Activated CD4-positive, CD25-positive, alpha-beta regulatory T cell (primary cell): Measurements from ENCODE around the gene C2CD2.

Experiments
- DNase-seq, 4 experiments: peaks; one replicate each; lab custom pipeline; 2025; lab: John Stamatoyannopoulos, UW

Gene C2CD2

DNA sequence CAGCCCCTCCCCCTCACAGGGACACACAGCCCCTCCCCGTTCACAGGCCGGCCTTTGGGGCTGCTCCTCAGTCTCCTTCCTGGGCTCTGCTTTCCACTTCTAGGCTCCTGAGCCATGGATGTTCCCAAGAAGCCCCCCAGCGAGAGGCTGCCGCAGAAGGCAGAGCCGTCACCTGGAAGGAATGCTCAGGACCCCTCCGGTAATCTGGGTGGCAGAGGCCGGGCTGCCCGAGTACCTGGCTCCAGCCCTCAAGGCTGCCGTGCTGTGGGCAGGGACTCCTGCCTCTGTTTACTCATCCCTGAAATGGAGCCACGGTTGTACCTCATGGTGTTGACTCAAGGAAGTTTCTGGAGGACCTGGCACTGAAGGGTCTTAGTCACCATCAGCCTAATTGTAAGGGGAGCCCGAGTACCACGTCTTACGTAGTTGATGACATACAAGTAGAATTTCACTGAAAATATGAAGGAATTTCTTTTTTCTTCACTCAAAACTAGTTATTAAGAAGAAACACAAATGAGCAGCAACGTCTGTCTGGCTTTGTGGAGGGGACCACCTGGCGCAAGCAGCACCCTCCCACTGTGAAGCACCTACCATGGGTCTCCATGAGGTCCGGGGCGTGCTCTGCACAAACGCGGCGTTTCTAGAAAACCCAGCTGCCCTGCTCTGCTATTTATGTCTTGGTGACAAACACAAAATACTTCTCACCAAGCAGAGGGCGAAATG lies 108.3 kb downstream of the C2CD2 start:
- DNase-seq: no peak

GRCh38 chr21:41843584-41843983 lies 110.2 kb downstream of the C2CD2 start:
- DNase-seq: no peak

GRCh38 chr21:41840880-41841279 lies 112.9 kb downstream of the C2CD2 start:
- DNase-seq: no peak

DNA sequence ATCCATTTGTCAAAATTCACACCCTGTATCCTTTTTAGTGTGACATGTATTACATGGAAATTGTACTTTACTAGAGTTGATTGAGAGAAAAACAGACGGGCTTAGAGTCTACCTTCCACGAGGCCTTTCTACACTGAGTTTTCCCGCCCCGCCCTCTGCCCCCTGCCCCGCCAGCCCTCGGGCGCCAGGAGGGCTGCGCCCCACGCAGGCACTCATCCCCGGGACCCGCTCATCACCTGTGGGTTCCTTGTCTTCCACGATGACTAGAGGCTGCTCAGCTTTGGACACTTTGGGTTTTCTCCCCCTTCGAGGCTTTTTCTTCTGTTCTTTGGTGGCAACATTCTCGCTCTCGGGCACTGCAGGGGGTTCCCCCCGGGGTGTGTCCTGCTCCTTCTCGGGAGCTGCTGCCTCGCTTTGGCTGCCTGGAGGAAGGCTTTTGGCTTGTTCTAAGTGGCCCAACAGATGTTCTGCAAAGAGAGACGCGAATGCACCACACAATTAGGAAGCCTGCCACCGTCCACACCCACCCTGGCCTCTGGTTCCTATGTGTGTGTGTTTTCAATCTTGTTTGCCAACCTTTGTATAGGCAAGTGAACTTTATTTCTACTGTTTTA lies 114.3 kb downstream of the C2CD2 start:
- DNase-seq: no peak

GRCh38 chr21:41837756-41838297 lies 116.0 kb downstream of the C2CD2 start:
- DNase-seq: no peak

GRCh38 chr21:41836166-41837015 lies 117.4 kb downstream of the C2CD2 start:
- DNase-seq: no peak

DNA sequence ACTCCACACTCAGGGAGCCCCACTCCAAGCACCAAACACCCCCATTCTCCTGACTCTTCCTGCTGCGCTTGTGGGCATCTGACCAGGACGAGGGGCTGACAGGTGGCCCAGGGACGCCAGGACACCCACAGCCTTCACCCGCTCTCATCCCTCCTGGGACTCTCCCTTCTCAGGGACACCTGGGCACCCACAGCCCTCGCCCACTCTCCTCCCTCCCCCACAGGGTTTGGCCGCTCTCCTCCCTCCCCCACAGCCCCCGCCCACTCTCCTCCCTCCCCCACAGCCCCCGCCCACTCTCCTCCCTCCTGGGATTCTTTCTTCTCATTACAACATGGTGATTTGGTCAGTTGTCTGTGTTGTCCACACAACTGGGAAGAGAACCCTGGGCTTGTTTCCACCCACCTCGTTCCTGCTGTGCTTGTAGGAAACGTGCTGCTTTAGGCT lies 118.1 kb downstream of the C2CD2 start:
- DNase-seq: no peak
